GM12878 (cell line): ENCODE data around the gene ESR1.

Experiments used
- CHD2 ChIP-seq: IDR thresholded peaks from 2 replicates; pipeline ENCODE4 v1.6.1; 2011; ENCODE audit warnings: low read depth, low read length, improper control_type of control experiment, borderline replicate concordance
- CTCF ChIP-seq, 3 experiments: IDR thresholded peaks in 2 of 3; conservative IDR thresholded peaks in 1 of 3; 2 replicates each; pipeline ENCODE4 v1.5.1; 2011; ENCODE audit warnings: low read depth in 3 of 3, low read length in 3 of 3, mild to moderate bottlenecking in 3 of 3, control low read depth in 2 of 3, moderate library complexity in 2 of 3, inconsistent platforms in 1 of 3, mixed read lengths in 1 of 3; ENCODE audit not compliant: control insufficient read depth in 2 of 3, insufficient read depth in 1 of 3; ENCODE audit errors: extremely low read depth in 1 of 3
- EZH2 ChIP-seq: IDR thresholded peaks from 2 replicates; pipeline ENCODE4 v1.6.1; 2012; ENCODE audit warnings: low read depth, mild to moderate bottlenecking, control low read depth, inconsistent platforms, low read length, borderline replicate concordance; ENCODE audit not compliant: control insufficient read depth
- MYC ChIP-seq: IDR thresholded peaks from 2 replicates; pipeline ENCODE4 v1.6.1; 2011; ENCODE audit warnings: mild to moderate bottlenecking, low read length, moderate library complexity, inconsistent platforms; ENCODE audit not compliant: insufficient read depth, insufficient replicate concordance, insufficient read length, severe bottlenecking
- ZBED1 ChIP-seq: IDR thresholded peaks from 2 replicates; pipeline ENCODE4 v1.6.1; 2016; ENCODE audit warnings: borderline replicate concordance
- TF ChIP-seq, protein P1 (sequence below): IDR thresholded peaks from 2 replicates; pipeline ENCODE4 v1.6.1; 2012; ENCODE audit warnings: low read depth, low read length, improper control_type of control experiment

GRCh38 chr6:151835396-151835795 lies 27.9 kb downstream of the ESR1 start:
- TF ChIP-seq CHD2, result no peak
- TF ChIP-seq CTCF (IDR thresholded peaks at IDR 0.05 in 2 of 3, conservative IDR thresholded peaks at IDR 0.05 in 1 of 3; ENCODE audit: control insufficient read depth in 2 of 3, extremely low read depth in 1 of 3, insufficient read depth in 1 of 3, low read depth in 3 of 3, low read length in 3 of 3), result no peak
- TF ChIP-seq, protein P1, sequence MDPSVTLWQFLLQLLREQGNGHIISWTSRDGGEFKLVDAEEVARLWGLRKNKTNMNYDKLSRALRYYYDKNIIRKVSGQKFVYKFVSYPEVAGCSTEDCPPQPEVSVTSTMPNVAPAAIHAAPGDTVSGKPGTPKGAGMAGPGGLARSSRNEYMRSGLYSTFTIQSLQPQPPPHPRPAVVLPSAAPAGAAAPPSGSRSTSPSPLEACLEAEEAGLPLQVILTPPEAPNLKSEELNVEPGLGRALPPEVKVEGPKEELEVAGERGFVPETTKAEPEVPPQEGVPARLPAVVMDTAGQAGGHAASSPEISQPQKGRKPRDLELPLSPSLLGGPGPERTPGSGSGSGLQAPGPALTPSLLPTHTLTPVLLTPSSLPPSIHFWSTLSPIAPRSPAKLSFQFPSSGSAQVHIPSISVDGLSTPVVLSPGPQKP, result no peak
- TF ChIP-seq MYC, result no peak
- TF ChIP-seq ZBED1, result no peak
- no peak for TF ChIP-seq EZH2
